Gastroesophageal sphincter (tissue), 4 donors: ENCODE results near the gene GGCX. TPM values are rescaled to one million over a fixed set of nuclear protein-coding genes. Genes with fewer than 3 reads are reported as not detected.

Experiments used
- ATAC-seq: fragments of 150-250 bp; one replicate; pipeline ENCODE4 v1.9.1; 2016; ENCODE audit warnings: mild to moderate bottlenecking, moderate library complexity
- H3K27ac ChIP-seq, 4 donors: fragments of 200-600 bp; sonication (generic) in 3 of 4; 1 replicate in 3 of 4; 2 replicates in 1 of 4; pipeline ENCODE4 v1.5.1; 2016 to 2019
- H3K27me3 ChIP-seq: fragments of 200-600 bp; sonication (generic); one replicate; pipeline ENCODE4 v1.5.1; 2019
- H3K36me3 ChIP-seq, 2 donors: fragments of 200-600 bp; sonication (generic); one replicate each; pipeline ENCODE4 v1.5.1; 2019; ENCODE audit warnings: control low read depth in 1 of 2
- H3K4me1 ChIP-seq, 3 donors: fragments of 200-600 bp; sonication (generic); 1 replicate in 2 of 3; 2 replicates in 1 of 3; pipeline ENCODE4 v1.5.1; 2016 to 2019; ENCODE audit warnings: control low read depth in 2 of 3
- H3K4me3 ChIP-seq, 2 donors: fragments of 200-600 bp; sonication (generic); one replicate each; pipeline ENCODE4 v1.5.1; 2019; ENCODE audit warnings: mild to moderate bottlenecking in 1 of 2, moderate library complexity in 1 of 2
- H3K9me3 ChIP-seq, 3 donors: fragments of 200-600 bp; sonication (generic); one replicate each; pipeline ENCODE4 v1.5.1; 2017 to 2019; ENCODE audit warnings: control low read depth in 2 of 3
- EP300 ChIP-seq: sonication (generic); formaldehyde crosslinking; IDR thresholded peaks from one replicate; pipeline ENCODE4 v1.6.1; 2017; ENCODE audit warnings: antibody characterized with exemption, mild to moderate bottlenecking
- POLR2A ChIP-seq, 2 donors: fragments of 450-650 bp; IDR thresholded peaks; one replicate each; pipeline ENCODE4 v1.6.1; 2017; ENCODE audit warnings: antibody characterized with exemption in 2 of 2, mild to moderate bottlenecking in 2 of 2, moderate library complexity in 1 of 2
- POLR2AphosphoS5 ChIP-seq: sonication (generic); formaldehyde crosslinking; IDR thresholded peaks from one replicate; pipeline ENCODE4 v1.6.1; 2017; ENCODE audit warnings: antibody characterized with exemption
- WGBS, 2 donors: methylation state at CpG; one replicate each; pipeline ENCODE4 v1.1.5; 2018; ENCODE audit warnings: low coverage in 1 of 2; 5-methylcytosine and 5-hydroxymethylcytosine counted together
- total RNA-seq, 4 donors: library from RNA; depleted of rRNA; stranded (reverse); fragments of >200 nt; gene quantifications; one replicate each; pipeline ENCODE4 v1.1.0, GENCODE V29; 2016
- TF ChIP-seq, protein P1 (sequence below), 4 experiments: fragments of 200-600 bp in 2 of 4; fragments of 450-650 bp in 2 of 4; sonication (generic) in 1 of 4; IDR thresholded peaks; one replicate each; pipeline ENCODE4 v1.5.1; 2017 to 2019; ENCODE audit warnings: antibody characterized with exemption in 4 of 4, mild to moderate bottlenecking in 2 of 4, moderate library complexity in 2 of 4

Gene GGCX
- total RNA-seq, 4 donors from 2014 or later: 16.2 to 29.3 (median 24.3) TPM

DNA sequence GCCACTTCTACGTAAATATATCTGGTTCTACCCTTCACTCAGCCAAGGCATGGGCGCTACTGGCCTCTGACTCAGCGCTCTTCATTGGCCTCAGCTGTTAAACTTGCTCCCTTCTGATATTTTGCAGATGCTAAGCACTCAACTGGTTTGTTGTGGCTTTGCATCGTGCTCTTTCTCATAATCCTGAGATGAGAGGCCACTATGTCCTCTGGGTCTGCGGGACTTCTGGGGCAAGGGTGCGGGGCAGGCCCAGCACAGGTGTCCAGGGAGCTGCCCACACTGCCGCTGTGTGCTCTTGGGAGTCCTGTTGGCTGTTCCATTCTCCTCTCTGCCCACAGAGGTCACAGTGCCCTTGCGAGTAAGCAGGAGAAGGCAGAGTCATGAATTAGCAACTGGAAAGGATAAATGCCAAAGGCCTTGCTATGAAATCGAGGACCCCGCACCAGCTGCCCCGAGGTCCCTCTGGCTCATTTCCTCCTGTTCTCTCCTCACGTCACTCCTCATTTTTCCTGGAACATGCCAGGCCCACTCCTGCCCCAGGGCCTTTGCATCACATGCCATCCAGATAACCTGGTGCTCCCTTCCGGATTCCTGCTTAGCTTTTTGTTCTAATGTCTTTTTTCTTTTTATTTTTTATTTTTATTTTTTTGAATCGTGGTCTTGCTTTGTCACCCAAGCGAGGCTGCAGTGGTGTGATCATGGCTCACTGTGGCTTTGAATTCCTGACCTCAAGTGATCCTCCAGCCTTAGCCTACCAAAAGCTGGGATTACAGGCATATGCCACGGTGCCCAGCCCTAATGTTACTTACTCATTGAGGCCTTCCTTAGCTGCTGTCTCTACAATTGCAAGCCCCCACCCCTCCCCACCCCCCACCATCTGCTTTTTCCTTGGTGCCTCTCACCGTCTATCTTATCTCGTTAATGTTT, 57.2 kb downstream of the GGCX start:
- Histone ChIP-seq H3K27ac (peak overlapping the region in 1 of 4 donors; percentile 53), H3K4me3 (no peak overlapping the region), H3K4me1 (peaks cover 0 to 43% (median 10%) of the 10 kb centered on the region in 3 donors), H3K36me3 (no peaks in the 10 kb centered on the region), H3K27me3 (no peaks in the 10 kb centered on the region), H3K9me3 (no peaks in the 10 kb centered on the region)
- TF ChIP-seq, protein P1, sequence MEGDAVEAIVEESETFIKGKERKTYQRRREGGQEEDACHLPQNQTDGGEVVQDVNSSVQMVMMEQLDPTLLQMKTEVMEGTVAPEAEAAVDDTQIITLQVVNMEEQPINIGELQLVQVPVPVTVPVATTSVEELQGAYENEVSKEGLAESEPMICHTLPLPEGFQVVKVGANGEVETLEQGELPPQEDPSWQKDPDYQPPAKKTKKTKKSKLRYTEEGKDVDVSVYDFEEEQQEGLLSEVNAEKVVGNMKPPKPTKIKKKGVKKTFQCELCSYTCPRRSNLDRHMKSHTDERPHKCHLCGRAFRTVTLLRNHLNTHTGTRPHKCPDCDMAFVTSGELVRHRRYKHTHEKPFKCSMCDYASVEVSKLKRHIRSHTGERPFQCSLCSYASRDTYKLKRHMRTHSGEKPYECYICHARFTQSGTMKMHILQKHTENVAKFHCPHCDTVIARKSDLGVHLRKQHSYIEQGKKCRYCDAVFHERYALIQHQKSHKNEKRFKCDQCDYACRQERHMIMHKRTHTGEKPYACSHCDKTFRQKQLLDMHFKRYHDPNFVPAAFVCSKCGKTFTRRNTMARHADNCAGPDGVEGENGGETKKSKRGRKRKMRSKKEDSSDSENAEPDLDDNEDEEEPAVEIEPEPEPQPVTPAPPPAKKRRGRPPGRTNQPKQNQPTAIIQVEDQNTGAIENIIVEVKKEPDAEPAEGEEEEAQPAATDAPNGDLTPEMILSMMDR (IDR thresholded peaks at IDR 0.05): no peak
- TF ChIP-seq POLR2A (IDR thresholded peaks at IDR 0.05): no peak
- no peak for TF ChIP-seq POLR2AphosphoS5
- TF ChIP-seq EP300: no peak
- WGBS, 2 donors: 71 to 80% methylated on average over 12 to 17 of the region's 18 CpGs
- ATAC-seq: no peak

DNA sequence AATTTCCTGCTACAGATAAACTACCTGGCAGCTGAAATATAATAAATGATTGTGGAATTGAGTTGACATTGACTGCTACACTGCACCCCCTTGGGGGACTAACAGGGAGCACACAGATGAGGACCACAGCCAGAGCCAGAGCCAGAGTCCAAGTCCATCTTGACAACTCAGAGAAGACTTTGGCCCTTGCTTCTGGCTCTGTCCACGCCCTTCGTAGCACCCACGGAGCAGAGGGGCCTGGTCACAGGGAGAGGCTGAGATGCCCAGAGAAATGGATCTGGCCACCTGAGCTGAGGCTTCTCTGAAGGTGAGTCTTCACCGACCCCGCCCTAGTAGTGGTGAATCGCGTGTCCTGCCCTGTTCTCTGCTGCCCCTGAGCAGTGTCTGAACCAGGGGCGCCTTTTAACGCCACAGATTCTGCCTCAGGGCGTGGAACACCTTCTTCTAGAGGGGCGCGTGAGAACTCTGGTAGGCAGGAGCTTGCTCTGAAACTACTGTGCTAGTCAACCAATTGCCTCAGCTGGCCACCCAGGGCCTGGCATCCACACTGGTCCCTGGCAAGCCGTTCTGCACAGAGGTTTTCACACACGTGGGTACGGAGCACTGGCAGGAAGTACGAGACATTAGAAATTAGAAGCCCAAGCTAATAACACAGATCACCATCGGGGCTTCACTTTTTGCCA, 58.0 kb downstream of the GGCX start:
- Histone ChIP-seq H3K9me3 (no peaks in the 10 kb centered on the region), H3K27ac (no peak overlapping the region), H3K36me3 (no peaks in the 10 kb centered on the region), H3K4me3 (no peak overlapping the region), H3K4me1 (peaks cover 0 to 45% (median 10%) of the 10 kb centered on the region in 3 donors), H3K27me3 (no peaks in the 10 kb centered on the region)
- TF ChIP-seq, protein P1 (IDR thresholded peaks at IDR 0.05): no peak
- TF ChIP-seq EP300 (no peak), POLR2A (IDR thresholded peaks at IDR 0.05) (no peak)
- WGBS, 2 donors: 71 to 73% methylated on average over 4 of the region's 17 CpGs
- ATAC-seq: no peak

DNA sequence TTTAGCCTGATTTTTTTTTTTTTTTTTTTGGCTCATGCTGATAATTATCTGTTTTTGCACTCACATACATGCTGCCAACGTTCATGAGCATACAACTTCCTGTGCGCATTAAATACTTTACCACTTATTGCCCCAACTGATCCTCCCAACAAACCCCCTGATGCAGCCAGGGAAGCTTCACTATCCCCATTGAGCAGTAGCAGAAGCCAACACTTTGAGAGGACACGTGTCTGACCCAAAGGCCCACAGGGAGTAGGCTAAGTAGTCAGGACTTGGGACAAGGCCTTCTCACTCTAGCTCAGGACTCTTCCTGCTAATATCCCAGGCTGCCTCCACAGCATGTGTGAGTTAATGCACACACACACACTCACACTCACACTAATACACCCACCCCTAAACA, 58.6 kb downstream of the GGCX start:
- TF ChIP-seq POLR2AphosphoS5: no peak
- TF ChIP-seq POLR2A (IDR thresholded peaks at IDR 0.05): no peak
- no peak for TF ChIP-seq EP300
- TF ChIP-seq, protein P1 (IDR thresholded peaks at IDR 0.05): no peak
- Histone ChIP-seq H3K9me3 (no peaks in the 10 kb centered on the region), H3K4me1 (peaks cover 0 to 45% (median 10%) of the 10 kb centered on the region in 3 donors), H3K27me3 (no peaks in the 10 kb centered on the region), H3K4me3 (no peak overlapping the region), H3K36me3 (no peaks in the 10 kb centered on the region), H3K27ac (no peak overlapping the region)
- WGBS, 2 donors: 75 to 100% methylated on average over 1 to 2 of the region's 3 CpGs
- no peak for ATAC-seq

DNA sequence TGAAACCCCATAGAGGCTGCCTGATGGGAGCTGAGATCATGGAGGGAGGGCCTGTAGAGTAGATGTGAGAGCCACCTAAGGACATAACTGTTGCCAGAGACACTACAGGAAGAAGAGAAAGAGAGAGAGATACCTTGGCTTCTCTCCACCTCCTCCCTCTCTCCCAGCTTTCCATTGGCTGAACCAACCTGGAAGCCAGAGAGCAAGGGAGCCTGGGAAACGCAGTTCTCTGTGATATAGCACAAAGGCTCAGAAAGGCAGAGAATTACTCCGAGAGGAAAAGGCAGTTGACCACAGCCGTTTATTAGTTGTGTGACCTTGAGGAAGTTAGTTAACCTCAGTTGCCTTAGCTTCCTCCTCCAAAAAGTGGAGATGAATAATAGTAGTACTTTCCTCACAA, 60.0 kb downstream of the GGCX start:
- Histone ChIP-seq H3K4me3 (no peak overlapping the region), H3K9me3 (no peaks in the 10 kb centered on the region), H3K27ac (peak overlapping the region in 1 of 4 donors; percentile 18), H3K4me1 (peaks cover 0 to 39% (median 10%) of the 10 kb centered on the region in 3 donors), H3K36me3 (no peaks in the 10 kb centered on the region), H3K27me3 (no peaks in the 10 kb centered on the region)
- WGBS, 2 donors: 40 to 71% methylated on average over 1 to 3 of the region's 3 CpGs
- no peak for ATAC-seq
- no peak for TF ChIP-seq POLR2AphosphoS5
- TF ChIP-seq, protein P1 (IDR thresholded peaks at IDR 0.05): no peak
- TF ChIP-seq POLR2A (IDR thresholded peaks at IDR 0.05): no peak
- TF ChIP-seq EP300: no peak
